ENCODE results near the gene TMEM97.
"Not testable (repeated sequence)": the region's sequence is repeated elsewhere in the genome, so short reads cannot be mapped to it uniquely, and the experiment has no call there.

Gene TMEM97

DNA sequence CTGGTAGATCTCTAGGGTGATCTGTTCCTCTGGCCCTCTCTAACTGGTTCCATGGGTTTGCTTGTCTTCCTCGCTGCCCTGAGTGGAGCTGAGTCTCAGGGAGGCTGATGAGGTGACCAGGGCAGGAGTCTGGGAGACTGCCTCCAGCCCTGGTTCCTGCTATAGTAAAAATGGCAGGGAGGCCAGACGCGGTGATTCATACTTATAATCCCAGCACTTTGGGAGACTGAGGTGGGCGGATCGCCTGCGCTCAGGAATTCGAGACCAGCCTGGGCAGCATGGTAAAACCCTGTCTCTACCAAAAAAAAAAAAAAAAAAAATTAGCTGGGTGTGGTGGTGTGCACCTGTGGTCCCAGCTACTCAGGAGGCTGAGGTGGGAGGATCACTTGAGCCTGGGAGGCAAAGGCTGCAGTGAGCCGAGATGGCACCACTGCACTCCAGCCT lies 19.8 kb downstream of the TMEM97 start:
- not testable (repeated sequence) for DNase-seq

DNA sequence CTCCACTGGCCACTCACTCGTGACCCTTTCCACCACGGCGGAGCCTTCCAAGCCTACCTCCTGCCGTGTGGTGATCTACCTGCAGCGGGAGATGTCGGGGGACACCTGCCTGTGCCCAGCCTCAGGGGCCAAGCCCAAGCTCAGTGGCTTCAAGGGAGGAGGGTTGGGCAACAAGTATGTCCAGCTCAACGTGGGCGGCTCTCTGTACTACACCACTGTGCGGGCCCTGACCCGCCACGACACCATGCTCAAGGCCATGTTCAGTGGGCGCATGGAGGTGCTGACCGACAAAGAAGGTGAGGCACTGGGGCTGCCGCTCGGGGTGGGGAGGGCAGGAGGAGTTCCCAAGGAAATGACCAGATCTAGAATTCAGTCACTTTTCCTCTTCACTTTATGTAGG lies 20.4 kb downstream of the TMEM97 start:
- no peak for DNase-seq

DNA sequence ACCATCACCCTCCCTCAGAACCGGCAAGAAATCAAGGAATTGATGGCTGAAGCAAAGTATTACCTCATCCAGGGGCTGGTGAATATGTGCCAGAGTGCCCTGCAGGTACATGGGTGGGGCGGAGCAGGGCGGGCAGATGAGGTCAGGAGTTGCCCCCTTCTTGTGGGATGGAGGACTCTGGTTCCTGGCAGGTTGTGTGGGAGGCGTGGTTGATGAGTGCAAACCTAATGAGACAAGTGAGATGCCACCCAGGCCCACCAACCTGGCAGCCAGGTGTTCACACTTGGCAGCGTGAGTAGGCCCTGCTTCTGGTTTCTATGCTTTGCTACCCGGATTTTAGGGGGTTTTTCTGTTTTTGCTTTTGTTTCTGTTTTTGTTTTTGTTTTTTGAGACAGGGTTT lies 21.4 kb downstream of the TMEM97 start:
- no peak for DNase-seq

DNA sequence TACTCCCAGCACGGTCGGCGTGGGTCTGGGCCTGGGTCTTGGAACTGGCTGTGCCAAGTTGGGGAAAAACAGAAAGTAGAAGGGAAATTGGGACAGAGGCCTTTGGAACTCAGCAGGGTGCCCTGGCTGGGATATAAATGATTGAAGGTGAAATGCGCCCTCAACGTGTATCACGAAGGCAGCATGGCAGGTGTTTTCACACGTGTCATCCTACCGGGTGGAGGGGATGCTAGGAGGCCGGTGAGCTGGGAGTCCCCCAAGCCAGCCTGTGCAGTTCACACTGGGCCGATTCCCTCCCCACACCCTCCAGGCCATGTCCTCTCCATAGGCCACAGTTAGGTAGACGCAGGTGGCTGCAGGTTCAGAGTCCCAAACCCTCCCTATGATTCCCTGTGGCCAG lies 22.5 kb downstream of the TMEM97 start:
- no peak for DNase-seq

DNA sequence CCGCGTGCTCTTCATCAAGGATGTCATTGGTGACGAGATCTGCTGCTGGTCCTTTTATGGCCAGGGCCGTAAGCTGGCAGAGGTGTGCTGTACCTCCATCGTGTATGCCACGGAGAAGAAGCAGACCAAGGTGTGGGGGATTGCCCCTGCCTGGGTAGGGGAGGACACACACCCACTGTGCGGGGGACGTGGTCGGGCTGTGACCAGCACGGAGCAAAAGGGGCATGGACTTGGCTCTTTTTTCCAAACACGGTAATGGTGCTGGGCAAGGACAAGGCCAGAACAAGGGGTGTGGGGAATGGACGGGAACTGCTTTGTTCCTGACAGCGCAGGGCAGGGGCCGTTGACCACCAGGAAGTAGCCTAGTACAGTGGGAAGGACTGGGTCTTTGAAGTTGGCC lies 23.3 kb downstream of the TMEM97 start:
- no peak for DNase-seq

DNA sequence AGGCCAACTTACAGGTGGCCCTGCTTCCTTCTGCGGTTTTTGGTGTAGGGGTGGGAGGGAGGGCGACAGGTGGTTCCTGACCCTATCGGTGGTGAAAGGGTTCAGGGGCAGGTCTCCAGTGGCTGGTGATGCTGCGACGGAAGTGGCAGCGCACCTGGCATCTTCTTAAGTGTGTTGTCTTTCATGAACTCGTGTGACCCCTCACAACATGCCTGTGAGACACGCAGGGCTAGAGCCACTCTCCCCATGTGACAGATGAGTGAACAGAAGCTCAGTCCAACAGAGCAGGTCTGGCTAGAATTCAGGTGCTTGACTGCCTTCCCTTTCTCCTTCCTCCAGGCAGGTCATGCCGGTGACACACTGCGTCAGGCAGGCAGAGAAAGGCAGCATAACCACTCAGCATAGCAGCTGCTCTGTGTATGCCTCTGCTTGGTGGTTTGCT lies 24.5 kb downstream of the TMEM97 start:
- DNase-seq: no peak

DNA sequence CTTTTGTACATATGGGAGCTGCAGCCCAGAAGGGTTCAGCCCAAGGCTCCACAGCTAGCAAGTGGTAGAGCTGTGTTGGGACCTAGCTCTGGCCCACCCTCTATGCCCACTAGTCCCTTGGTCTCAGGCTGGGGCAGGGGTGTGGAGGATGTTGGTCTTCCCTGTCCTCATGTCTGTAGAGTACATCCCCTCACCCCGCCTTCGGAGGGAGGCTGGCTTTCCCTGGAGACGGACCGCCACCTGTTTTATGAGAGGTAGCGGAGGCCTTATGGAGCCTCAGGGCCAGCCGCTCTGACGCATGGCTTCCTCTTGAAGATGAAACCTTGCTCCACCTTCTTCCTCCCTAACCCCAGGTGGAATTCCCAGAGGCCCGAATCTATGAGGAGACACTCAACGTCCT lies 25.0 kb downstream of the TMEM97 start:
- no peak for DNase-seq

DNA sequence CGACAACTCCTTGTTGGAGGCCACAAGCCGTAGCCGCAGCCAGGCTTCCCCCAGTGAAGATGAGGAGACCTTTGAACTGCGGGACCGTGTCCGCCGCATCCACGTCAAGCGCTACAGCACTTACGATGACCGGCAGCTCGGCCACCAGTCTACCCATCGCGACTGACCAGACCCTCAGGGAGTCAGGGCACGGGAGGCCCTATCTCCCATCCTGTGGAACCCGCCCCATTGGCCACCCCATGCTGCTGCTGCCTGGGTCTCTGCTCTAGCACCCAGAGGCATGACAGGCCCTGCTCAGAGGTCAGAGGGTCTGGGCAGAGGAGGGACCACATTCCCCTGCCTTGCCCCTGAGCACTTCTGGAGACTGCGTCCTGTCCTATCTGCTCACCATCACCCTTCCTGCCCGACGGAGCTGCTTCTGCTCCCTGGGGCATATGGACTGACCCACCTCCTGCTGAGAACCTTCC lies 25.5 kb downstream of the TMEM97 start:
- no peak for DNase-seq

DNA sequence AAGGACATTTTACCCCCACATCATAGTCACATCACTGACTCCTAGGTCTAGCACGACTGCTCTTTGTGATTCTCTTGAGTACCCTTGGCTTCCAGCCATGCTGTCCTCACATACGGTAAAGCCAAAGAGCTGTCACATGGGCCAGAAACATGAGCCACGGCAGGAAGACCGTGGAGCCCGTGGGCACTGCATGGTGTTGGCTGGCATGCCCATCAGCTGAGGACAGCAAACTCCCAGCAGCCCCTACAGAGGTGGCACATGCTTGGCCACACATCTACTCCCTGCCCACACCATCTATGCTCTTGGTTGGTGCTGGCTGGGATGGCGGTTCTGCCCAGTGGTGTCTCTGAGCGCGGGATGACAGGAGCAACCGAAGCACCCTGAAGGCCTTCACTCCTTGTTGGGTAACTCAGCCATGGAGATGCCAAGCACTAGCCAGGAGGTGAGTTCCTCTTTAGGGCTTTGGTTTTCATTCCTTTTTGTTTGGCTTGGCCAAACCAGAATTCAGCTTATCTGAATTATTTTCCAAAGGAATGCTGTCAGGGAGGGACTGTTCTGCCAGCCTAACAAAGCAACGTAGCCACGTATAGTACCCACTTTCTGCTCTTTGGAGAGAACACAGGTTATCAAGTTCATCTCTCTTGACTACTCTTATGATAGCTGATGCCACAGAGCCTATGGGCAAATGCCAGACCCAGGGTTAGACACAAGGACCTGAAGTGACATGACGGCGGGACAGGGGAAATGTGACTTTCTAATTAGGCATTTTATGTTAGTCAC lies 26.6 kb downstream of the TMEM97 start:
- no peak for DNase-seq

DNA sequence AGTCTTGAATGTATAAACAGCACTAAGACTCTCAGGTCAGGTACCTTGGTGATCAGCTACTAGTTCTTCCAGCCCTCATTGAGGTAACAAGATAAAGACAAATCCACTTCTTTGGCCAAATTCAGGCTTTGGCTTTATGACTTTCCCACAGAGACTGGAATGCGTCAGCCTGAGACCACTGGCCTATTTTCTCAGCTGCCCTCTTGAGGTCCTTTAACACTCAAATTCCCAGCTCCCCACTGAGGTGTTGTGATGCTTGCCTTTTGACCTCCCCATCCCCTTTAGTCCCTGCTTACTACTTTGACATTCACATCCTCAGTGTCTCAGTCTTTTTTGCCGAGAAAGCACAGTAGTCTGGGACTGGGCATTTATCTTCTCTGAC lies 27.2 kb downstream of the TMEM97 start:
- DNase-seq: no peak

DNA sequence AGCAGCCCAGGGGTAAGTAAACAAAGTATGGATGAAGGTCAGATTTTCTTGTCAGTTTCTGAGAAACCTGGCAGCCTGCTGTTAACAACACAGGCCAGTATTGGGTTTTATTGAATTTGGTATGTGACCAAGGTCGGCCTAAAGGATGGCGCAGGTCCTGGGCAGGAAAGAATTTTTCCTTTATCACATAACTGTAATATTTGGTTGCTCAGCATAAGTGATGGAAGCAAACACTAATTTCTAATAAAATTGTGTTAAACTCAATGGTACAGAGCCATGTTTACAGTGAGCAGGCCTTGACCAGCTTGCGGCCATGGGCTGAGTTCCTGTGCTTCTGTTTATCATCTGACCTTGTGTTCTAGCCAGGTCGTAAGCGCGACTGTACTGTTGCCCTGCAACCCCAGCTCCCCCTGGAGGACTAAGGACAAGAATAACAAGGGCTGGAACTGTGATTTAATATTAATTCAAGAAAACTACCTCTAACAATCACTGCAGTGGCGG lies 27.8 kb downstream of the TMEM97 start:
- no peak for DNase-seq

DNA sequence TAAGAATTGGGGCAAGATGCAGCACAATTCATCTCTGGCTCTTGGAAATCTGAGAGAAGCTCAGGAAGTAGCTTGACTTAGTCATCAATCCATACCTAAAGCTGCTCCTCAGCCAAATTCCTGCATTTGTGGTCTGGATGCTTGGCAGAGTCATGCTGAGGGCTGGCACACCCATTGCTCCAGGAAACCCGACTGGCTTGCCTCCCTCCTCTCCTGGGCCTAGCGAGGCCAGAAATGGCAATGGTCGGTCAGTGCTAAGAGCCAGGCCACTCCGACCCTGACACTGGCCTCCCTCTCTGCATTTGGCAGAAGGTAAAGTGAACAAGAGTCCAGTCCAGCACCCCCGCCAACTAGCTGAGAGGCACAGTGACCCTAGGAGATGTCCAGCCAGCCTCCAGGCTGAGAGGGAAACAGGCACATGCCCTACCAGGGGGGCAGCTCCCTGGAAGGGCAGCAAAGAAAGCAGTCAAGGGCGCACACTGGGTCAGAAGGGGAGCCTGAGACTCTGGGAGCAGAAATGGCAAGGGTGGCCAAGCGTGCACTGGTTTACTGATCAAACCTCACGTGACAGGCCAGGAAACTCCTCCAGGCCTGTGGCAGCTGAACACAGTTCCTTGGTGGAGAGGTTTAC lies 28.4 kb downstream of the TMEM97 start:
- DNase-seq: no peak

DNA sequence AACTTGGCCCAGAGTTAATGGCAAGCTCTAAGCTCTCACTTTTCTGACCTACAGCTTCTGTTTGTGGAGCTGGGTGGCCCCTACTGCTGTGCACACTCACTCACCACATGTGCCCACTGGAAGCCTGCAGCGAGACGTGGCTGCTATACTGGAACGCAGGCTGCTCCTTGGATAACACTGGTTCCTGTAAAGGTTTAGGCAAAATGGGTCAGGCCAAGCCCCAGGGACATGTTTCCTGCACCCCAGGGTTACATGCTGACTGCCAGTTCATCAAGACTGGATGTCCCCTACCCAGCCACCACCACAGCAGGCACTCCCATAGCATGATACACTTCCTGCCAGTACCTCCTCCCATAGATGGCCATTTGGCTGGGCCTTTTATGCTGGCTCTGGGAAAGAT lies 30.0 kb downstream of the TMEM97 start:
- DNase-seq: no peak

DNA sequence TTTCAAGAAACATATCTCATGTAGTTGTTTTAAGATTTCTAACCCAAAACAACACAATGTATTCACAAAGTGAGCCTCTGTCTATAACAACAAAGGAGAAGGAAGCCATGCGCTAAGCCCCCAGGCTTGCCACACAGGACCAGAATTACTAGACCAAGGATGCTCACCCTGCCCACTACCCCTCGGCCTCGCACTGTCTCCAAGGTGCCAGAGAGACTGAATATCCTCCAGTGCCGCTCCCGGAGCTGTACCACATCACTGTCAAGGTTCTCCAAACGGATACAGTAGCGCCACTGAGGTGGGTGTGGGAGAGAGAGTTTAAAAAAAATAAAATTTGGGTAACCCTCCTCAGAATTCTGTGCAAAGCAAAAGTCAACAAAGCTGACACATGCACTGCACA lies 31.3 kb downstream of the TMEM97 start:
- DNase-seq: no peak

DNA sequence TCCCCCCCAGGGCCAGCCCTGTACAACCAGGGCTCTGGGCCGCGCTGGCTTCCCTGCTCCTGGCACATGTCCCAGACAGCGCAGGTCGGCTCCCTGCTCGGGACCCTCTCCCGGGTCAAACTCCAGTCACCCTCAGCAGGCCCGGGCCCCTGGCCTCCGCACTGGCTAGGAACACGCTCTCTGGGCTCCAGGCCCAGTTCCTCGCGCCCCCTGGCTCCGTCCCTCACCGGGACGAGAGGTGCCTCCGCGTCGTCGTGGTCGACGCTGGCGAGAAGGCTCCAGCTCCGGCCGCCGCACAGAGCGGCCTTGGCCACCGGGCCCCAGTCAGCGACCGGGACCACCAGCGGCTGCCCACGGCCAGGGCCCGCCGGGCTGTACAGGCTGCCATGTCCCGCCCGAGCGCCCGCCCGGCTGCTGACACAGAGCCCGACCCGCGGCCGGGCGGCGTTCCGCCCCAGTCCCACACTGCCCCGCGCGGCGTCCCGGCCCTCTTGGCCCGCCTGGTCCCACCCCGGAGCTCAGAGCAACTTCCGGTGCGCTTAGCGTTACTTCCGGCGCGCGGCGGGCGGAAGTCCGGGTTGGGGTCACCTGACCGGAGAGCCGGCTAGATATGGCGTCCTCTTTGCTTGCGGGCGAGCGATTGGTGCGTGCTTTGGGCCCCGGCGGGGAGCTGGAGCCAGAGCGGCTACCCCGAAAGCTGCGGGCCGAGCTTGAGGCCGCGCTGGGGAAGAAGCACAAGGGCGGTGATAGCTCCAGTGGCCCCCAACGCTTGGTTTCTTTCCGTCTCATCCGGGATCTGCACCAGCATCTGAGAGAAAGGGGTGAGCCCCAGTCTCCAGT lies 38.3 kb downstream of the TMEM97 start, which contains the start of gene POLDIP2:
POLDIP2 (minus strand) TSS at position 467 of the 840 bp plus-strand sequence; CDS start at position 388, 79 bp downstream.
- DNase-seq: peak; percentile 77

DNA sequence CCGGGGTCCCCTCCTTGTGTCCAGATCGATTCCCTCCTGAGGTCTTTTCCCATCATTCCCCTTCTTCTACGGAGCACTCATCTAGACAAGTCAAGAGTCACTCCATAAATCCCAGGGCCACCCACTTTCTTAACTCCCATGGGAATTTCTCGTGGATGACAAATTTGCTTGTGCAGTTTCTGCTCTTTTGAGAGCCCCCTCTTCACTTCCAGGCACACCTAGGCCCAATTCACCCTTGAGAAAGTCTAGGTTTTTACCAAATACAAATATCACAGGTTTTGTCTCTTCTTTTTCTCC lies 38.8 kb downstream of the TMEM97 start:
- DNase-seq: no peak

DNA sequence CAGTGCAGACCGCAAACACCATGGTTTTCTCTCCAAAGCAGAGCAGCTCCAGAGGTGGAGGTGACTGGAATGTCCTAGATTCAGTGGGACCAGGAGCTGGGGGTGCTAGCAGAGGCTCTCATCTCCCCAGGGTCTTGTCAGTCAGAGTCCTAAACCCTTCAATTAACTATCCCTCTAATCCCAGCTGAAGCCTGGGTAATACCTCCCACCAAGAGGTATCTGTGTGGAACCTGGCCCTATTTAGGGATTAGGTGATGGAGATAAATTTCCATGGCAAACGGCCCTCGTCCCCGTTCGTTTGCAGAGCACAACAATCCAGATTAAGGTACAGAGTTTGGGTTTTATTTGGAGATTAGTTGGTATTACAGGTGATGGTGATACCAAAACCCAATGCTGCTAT lies 44.2 kb downstream of the TMEM97 start:
- no peak for DNase-seq

DNA sequence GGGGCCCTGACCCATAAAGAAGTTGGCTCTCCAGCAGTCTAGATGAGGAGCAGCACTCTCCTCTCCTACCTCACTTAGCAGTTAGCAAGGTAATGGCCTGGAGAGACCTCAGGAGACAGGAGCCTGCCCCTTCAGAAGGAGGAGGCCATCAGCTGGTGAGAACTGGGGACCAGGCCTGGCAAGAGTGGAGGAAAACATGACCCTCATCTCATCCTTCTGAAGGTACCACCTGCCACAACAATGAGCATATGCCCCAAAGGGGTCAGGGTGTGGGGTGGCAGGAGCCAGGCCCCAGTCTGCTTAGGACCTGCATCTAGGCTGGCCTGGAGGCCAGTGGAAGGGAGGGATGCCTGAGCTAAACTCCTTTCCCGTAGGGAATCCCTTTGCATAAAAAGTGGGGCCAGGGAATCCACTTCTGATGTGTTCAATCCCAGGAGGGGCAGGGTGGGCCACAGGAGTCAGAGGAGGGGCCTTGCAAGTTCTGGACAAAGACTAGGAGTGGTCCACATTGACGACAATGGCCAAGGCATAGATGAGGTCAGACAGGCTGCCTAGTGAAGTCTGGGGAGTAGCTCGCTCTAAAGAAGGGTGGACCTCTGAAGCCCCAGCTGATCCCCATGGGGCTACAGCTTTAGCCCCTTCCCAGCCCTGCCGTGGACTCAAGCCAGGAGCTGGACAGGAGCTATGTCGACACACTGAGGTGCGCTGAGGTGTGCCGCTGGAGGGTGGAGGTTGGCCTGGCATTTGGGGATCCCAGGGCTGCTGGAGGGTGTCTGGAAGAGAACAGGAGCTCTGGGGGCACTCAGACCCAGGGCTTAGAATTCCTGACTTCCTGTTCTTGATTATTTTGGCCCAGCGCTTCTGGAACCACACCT lies 45.0 kb downstream of the TMEM97 start:
- no peak for DNase-seq

DNA sequence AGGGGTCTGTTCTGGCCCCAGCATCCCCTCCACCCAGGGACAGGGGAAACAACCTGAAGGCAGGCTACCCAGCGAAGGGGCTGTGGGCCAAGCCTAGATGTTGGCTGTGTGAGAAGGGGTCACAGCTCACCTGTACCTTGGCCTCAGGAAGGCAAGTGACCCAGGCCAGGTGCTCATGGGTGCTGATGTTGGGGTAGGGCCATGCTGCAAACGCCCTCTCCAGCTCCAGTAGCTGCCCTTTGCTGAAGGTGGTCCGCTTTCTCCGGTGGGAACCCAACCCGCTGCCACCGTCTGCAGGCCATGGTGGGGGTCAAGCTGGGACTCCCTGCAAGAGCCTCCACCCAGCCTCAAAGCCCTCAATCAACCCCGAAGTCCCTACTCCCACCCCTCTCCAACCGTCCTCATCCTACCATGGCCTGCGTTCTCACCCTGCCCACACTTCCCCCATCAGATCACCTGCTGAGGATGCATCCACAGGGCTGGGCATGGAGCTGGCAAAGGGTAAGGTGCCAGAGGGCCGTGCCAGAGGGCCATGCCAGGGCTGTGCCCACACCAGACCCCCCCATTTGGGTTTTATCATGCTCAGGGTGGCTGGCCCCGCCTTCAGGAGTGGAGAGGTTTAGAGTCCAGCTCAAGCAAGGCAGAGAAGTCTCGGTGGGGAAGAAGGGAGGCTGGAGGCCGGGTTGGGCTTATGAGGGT lies 45.8 kb downstream of the TMEM97 start, which contains the start of gene SEBOX:
SEBOX (minus strand) TSS at position 535 of the 699 bp plus-strand sequence; CDS start at position 487, 48 bp downstream.
- no peak for DNase-seq

DNA sequence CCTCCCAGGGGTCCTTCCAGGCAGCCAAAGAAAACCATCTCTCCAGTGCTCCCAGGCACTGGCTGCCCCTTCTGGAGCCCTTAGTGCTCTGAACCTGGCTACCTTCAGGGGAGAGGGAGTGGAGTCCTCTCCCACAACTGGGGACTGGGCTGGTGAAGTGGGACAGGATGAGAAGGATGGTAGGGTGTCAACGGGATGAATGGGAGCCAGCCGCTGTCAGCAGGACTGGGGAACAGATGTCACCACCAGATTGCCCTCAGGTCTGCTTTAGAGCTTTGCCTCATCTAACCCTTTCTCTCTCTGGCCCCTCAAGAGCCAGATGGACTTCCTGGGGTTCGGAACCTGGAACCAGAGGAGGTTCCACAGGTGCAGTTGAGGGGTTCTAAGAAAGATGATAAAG lies 46.5 kb downstream of the TMEM97 start:
- no peak for DNase-seq

DNA sequence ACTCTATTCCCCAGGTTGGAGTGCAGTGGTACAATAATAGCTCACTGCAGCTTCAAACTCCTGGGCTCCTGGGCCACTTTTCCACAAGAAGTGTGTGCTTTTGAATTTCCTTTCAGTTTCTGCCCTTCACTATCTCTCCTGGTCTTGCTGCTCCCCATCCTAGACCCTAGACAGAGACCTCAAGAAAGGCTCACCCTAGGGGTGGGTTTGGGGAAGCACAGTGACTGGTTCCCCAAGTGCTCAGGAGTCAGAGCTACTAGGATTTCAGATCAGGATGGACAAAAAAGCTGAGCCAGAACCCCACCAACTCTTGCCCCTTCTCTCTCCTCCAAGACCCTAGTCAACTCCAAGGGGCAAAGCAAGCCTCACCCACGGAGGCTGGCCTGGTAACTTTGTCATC lies 47.6 kb downstream of the TMEM97 start:
- DNase-seq: no peak

Measured in cortex of kidney (tissue), 1 donor.